Karpas-422 (cell line): ENCODE measurements around the gene NFATC1. TPM values are rescaled to one million over a fixed set of nuclear protein-coding genes. Genes with fewer than 3 reads are reported as not detected.
A peak's percentile ranks its signal among the peaks of the same experiment; 100 is the strongest.

ENCODE experiments used
- DNase-seq: peaks from one replicate; pipeline ENCODE4 v3.0.0-alpha.2; 2015
- H2AFZ ChIP-seq: fragments of 200-600 bp; sonication (generic); 2 replicates; pipeline ENCODE4 v1.6.1; 2014; ENCODE audit warnings: antibody characterized with exemption, low read length, mixed read lengths
- H3K27ac ChIP-seq: fragments of 200-600 bp; sonication (generic); 2 replicates; pipeline ENCODE4 v1.5.1; 2014; ENCODE audit warnings: mild to moderate bottlenecking, low read length, moderate library complexity
- H3K27me3 ChIP-seq: fragments of 200-600 bp; sonication (generic); 2 replicates; pipeline ENCODE4 v1.6.1; 2014; ENCODE audit warnings: low read length, mixed read lengths
- H3K36me3 ChIP-seq: fragments of 200-600 bp; sonication (generic); 2 replicates; pipeline ENCODE4 v1.6.1; 2014; ENCODE audit warnings: low read length, mixed read lengths; ENCODE audit not compliant: insufficient read depth
- H3K4me1 ChIP-seq: fragments of 200-600 bp; sonication (generic); 2 replicates; pipeline ENCODE4 v1.6.1; 2014; ENCODE audit warnings: mild to moderate bottlenecking, low read length, mixed read lengths
- H3K4me2 ChIP-seq: fragments of 200-600 bp; sonication (generic); 2 replicates; pipeline ENCODE4 v1.6.1; 2014; ENCODE audit warnings: low read length, low read depth, mild to moderate bottlenecking; ENCODE audit not compliant: poor library complexity, severe bottlenecking
- H3K4me3 ChIP-seq: fragments of 200-600 bp; sonication (generic); 2 replicates; pipeline ENCODE4 v1.5.1; 2014; ENCODE audit warnings: mild to moderate bottlenecking, antibody characterized with exemption, low read length, mixed read lengths
- H3K79me2 ChIP-seq: fragments of 200-600 bp; sonication (generic); 2 replicates; pipeline ENCODE4 v1.6.1; 2014; ENCODE audit warnings: mild to moderate bottlenecking, low read length, mixed read lengths
- H3K9ac ChIP-seq: fragments of 200-600 bp; sonication (generic); 2 replicates; pipeline ENCODE4 v1.6.0; 2014; ENCODE audit warnings: low read length
- H3K9me2 ChIP-seq: fragments of 200-600 bp; sonication (generic), shearing (Covaris generic); replicated peaks from 2 replicates; pipeline ENCODE4 v1.6.0; 2014; ENCODE audit warnings: mild to moderate bottlenecking, low read length, moderate library complexity; ENCODE audit not compliant: insufficient read depth
- H3K9me3 ChIP-seq: fragments of 300-700, 200-600 bp; sonication (generic); 2 replicates; pipeline ENCODE4 v1.6.1; 2014; ENCODE audit warnings: low read length, mixed read lengths
- H4K20me1 ChIP-seq: fragments of 200-600 bp; sonication (generic); 2 replicates; pipeline ENCODE4 v1.6.1; 2014; ENCODE audit warnings: mild to moderate bottlenecking, antibody characterized with exemption, low read length, low read depth; ENCODE audit not compliant: insufficient read depth
- total RNA-seq: library from RNA; depleted of rRNA; stranded (reverse); fragments of >200 nt; shearing (Covaris generic); gene quantifications from 2 replicates; pipeline ENCODE4 v1.2.3, GENCODE V29; 2014; ENCODE audit warnings: low replicate concordance

Gene NFATC1
- total RNA-seq, 1 experiment from 2014 or later = 46.1 TPM

DNA sequence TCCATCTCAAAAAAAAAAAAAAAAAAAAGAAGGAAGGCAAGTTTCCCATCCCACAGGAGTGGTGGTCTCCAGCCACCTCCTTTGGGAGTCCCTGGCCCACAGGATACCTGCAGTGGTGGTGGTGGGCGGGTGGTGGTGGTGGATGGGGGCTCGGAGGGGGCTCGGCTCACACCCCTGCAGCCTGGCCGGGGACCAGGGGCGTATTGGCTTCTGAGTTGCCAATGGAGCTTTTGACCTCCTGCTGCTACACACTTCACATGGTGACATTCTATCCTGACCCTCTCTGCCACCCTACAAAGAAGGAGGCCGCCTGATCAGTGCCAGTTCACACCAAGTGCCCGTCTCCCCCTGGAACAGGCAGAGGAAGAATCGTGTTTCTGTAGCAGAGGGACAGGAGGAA is 119.6 kb downstream of the NFATC1 start:
- Histone ChIP-seq H3K79me2 (no peaks in the 10 kb centered on the region), H3K9ac (no peak overlapping the region), H2AFZ (no peak overlapping the region), H3K4me3 (no peak overlapping the region), H3K9me2 (no peaks in the 10 kb centered on the region), H3K27ac (no peak overlapping the region), H3K36me3 (no peaks in the 10 kb centered on the region), H3K4me1 (peaks cover 5% of the 10 kb centered on the region), H4K20me1 (no peaks in the 10 kb centered on the region), H3K4me2 (no peak overlapping the region), H3K9me3 (no peaks in the 10 kb centered on the region), H3K27me3 (no peaks in the 10 kb centered on the region)
- no peak for DNase-seq

DNA sequence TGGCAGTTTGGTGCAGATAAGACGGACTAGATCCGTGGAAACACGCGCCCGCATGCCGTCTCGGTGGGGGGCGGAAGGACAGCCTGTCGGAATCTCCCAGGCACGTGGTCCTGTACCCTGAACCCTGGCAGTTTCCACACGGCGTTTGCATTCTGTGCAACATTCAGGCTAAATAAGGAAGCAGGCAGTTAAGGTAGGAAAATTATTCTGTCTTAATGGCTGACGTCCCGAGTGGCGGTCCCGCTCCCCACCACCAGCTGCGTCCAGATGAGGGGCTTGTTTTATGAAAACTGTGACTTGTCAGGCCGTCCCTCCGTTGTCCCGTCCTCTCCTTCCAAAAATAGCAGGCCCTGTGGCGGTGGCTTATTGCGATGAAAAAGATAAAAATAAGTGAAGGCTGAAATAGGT is 120.2 kb downstream of the NFATC1 start:
- peaks cover 8% of the 10 kb centered on the region for H3K4me1 ChIP-seq
- H3K9me3 ChIP-seq = no peaks in the 10 kb centered on the region
- H3K27me3 ChIP-seq = no peaks in the 10 kb centered on the region
- H3K9me2 ChIP-seq = no peaks in the 10 kb centered on the region
- H3K4me3 ChIP-seq = no peak overlapping the region
- H4K20me1 ChIP-seq = no peaks in the 10 kb centered on the region
- no peak overlapping the region for H3K4me2 ChIP-seq
- H3K27ac ChIP-seq = no peak overlapping the region
- H3K36me3 ChIP-seq = no peaks in the 10 kb centered on the region
- no peak overlapping the region for H2AFZ ChIP-seq
- no peak for DNase-seq
- H3K9ac ChIP-seq = no peak overlapping the region
- peaks cover 3% of the 10 kb centered on the region; the same call in 1 of the 2 replicates for H3K79me2 ChIP-seq

DNA sequence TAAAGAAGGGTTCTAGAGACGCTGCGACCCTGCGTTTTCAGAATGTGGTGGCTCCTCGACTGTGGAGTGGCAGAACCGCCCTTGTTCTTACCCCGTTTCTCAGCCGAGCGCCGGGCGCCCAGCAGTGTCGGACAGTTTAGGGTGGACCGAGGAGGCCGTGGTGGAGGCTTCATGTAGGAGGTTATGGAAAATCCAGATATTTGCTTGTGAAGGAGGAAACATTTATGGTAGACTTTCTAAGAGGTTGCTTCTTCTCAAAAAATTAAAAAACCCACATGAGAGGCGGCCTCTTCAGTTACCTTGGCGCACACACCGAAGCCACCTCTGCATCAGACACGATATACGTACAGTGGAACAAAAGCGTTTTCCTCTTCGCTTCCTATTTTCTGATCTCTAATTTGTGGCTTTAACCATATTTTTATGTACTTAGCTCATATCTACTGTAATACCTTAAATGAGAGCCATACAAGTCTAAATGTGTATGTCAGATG is 120.8 kb downstream of the NFATC1 start:
- no peak for DNase-seq
- Histone ChIP-seq H3K9me2 (no peaks in the 10 kb centered on the region), H4K20me1 (no peaks in the 10 kb centered on the region), H3K79me2 (peaks cover 7% of the 10 kb centered on the region; the same call in 1 of the 2 replicates), H2AFZ (no peak overlapping the region), H3K36me3 (no peaks in the 10 kb centered on the region), H3K4me3 (no peak overlapping the region), H3K27ac (no peak overlapping the region), H3K4me2 (no peak overlapping the region), H3K9ac (no peak overlapping the region), H3K9me3 (no peaks in the 10 kb centered on the region), H3K27me3 (no peaks in the 10 kb centered on the region), H3K4me1 (peaks cover 13% of the 10 kb centered on the region)

DNA sequence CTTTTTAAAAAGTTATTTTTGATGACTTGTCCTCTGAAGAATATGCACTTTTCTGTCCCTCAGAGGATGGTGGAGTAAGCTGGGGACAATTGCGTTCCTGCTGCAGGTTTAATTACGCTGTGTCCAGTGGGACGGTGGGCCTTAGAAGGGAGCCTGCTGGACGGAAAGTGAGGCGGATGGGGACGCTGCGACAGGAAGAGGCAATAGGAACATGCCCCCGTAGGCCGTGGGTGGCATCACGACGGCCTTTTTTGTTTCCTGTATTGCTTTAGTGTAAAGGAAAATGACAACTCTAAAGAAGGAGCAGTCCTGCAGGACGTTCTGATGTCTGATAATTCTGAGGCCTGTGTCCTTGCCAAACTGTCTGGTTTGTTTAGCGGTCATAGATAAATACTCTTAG is 121.6 kb downstream of the NFATC1 start:
- peaks cover 22% of the 10 kb centered on the region for H3K4me1 ChIP-seq
- H3K27ac ChIP-seq = 0 out of 2 replicates have a peak overlapping the region, but pooled peaks have one; percentile 5
- no peak for DNase-seq

DNA sequence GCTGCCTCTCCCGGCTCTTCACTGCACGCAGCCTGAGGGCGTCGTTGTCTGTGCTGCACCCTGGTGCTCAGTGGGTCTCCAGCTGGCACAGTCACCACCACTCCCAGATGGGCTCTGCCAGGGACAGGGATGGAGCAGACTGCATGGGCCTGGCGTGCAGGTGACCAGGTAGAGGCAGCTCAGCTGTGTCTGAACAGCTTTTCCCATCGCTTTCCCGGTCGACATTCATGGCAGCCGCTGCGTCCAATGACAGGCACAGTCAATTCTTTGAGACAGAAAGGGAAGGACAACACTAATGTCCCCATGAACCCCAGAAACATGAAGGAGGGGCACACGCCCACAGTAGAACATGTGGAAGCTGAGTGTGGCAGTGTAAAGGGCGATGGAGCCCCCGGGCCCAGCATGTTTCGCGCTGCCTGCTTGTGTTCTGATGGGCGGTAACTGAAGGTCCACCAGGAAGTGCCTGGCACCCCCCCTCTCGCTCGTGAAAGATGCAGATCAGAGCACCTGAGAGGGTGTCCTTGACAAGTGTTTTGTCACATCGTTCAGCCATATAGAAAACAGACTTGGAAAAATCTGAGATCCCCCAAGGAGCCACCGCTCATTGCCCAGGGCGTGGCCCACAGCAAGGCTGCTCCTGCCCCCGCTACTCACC is 122.4 kb downstream of the NFATC1 start:
- Histone ChIP-seq H3K27ac (no peak overlapping the region), H3K4me3 (no peak overlapping the region), H3K36me3 (no peaks in the 10 kb centered on the region), H3K79me2 (peaks cover 7% of the 10 kb centered on the region; the same call in 1 of the 2 replicates), H3K4me2 (no peak overlapping the region), H3K9me3 (no peaks in the 10 kb centered on the region), H3K9ac (no peak overlapping the region), H4K20me1 (no peaks in the 10 kb centered on the region), H3K27me3 (no peaks in the 10 kb centered on the region), H3K4me1 (peaks cover 30% of the 10 kb centered on the region), H3K9me2 (no peaks in the 10 kb centered on the region), H2AFZ (no peak overlapping the region)
- no peak for DNase-seq

More for the DNA sequence above, 121.6 kb downstream of the NFATC1 start:
- no peak overlapping the region for H3K4me3 ChIP-seq
- no peaks in the 10 kb centered on the region for H4K20me1 ChIP-seq
- no peaks in the 10 kb centered on the region for H3K36me3 ChIP-seq
- H3K79me2 ChIP-seq = peaks cover 7% of the 10 kb centered on the region; the same call in 1 of the 2 replicates
- H3K27me3 ChIP-seq = no peaks in the 10 kb centered on the region
- H3K9ac ChIP-seq = no peak overlapping the region
- H2AFZ ChIP-seq = no peak overlapping the region
- no peaks in the 10 kb centered on the region for H3K9me2 ChIP-seq
- no peak overlapping the region for H3K4me2 ChIP-seq
- no peaks in the 10 kb centered on the region for H3K9me3 ChIP-seq

DNA sequence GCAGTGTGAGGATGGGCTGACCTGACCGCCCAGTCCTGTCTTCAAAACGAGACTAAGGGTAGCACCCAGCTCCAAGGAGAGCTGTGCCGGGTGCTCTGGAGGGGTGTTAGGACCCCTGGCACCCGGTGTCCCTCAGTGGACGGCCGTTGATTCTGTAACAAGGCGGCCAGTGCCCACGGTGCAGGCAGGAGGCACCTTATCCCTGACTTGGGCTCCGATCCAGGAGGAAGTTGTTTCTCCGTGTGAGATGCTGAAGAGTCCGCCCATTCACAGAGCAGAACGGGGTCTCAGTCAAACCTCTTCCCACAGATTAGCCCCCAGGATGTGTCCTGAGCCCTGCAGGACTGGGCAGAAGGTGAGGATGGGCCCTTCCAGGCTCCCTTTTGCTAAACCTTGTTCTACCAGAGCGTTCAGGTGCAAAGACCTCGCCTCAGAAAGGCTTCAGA is 123.0 kb downstream of the NFATC1 start:
- Histone ChIP-seq H3K9me3 (no peaks in the 10 kb centered on the region), H3K9me2 (no peaks in the 10 kb centered on the region), H3K4me2 (no peak overlapping the region), H4K20me1 (no peaks in the 10 kb centered on the region), H2AFZ (no peak overlapping the region), H3K36me3 (no peaks in the 10 kb centered on the region), H3K4me1 (peaks cover 35% of the 10 kb centered on the region), H3K4me3 (no peak overlapping the region), H3K79me2 (peaks cover 7% of the 10 kb centered on the region; the same call in 1 of the 2 replicates), H3K27ac (no peak overlapping the region), H3K27me3 (no peaks in the 10 kb centered on the region), H3K9ac (no peak overlapping the region)
- DNase-seq = no peak

DNA sequence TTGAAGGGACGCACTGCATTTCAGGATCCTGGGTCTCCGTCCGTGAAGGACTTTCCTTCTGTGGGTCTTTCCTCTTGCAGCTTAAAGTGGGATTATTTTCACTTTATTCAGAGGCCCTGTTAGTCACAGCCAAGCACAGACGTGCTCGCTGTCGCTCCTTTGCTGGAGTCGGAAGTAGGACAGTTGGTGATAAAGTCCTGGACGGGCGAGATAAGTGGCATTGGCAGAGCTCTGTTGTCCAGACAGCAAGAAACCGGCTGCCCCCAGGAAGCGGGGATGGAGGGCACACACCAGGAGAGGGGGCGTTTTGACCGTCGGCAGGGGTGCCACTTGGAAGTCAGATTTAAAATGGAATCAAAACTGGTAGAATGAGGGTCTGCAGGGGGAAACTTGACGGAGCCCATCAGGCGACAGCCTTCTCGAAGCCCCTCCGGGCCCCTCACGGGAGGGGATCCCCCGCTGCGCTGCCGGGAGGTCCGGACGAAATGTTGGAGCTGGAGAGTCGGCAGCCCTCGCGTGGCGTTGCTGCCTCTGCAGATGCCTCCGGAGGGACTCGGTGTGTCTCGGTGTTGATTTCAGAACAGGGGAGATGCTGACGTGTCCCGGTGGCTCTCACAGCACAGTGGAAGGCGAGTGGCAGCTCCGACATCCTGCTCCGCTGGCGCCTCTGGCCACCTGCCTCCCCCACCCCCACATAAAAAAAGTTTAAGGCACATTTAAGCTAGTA is 124.2 kb downstream of the NFATC1 start:
- H3K4me1 ChIP-seq = peaks cover 45% of the 10 kb centered on the region
- DNase-seq = no peak

More for the DNA sequence above, 124.2 kb downstream of the NFATC1 start:
- no peak overlapping the region for H3K27ac ChIP-seq
- H3K4me3 ChIP-seq = no peak overlapping the region
- H3K4me2 ChIP-seq = no peak overlapping the region
- H2AFZ ChIP-seq = no peak overlapping the region
- H3K9me3 ChIP-seq = no peaks in the 10 kb centered on the region
- H3K79me2 ChIP-seq = peaks cover 15% of the 10 kb centered on the region; the same call in 1 of the 2 replicates
- no peaks in the 10 kb centered on the region for H3K27me3 ChIP-seq
- H4K20me1 ChIP-seq = no peaks in the 10 kb centered on the region
- no peaks in the 10 kb centered on the region for H3K9me2 ChIP-seq
- no peaks in the 10 kb centered on the region for H3K36me3 ChIP-seq
- no peak overlapping the region for H3K9ac ChIP-seq
